Stomach (tissue), 4 donors: Measurements from ENCODE around the gene EHD4.

Experiments
- EP300 ChIP-seq: sonication (generic); formaldehyde crosslinking; IDR thresholded peaks from one replicate; pipeline ENCODE4 v1.6.1; 2017; ENCODE audit warnings: antibody characterized with exemption
- POLR2A ChIP-seq, 4 donors: fragments of 450-650 bp; IDR thresholded peaks; one replicate each; pipeline ENCODE4 v1.6.1; 2016; ENCODE audit warnings: antibody characterized with exemption in 4 of 4, control low read depth in 2 of 4, mild to moderate bottlenecking in 1 of 4, moderate library complexity in 1 of 4
- POLR2AphosphoS5 ChIP-seq, 3 donors: sonication (generic); formaldehyde crosslinking; IDR thresholded peaks; one replicate each; pipeline ENCODE4 v1.6.1; 2016; ENCODE audit warnings: antibody characterized with exemption in 3 of 3
- TF ChIP-seq, protein P1 (sequence below), 7 experiments: fragments of 450-650 bp in 4 of 7; fragments of 200-600 bp in 3 of 7; sonication (generic) in 3 of 7; IDR thresholded peaks; one replicate each; pipeline ENCODE4 v1.5.1; 2016 to 2019; ENCODE audit warnings: antibody characterized with exemption in 7 of 7, control low read depth in 2 of 7, mild to moderate bottlenecking in 1 of 7

DNA sequence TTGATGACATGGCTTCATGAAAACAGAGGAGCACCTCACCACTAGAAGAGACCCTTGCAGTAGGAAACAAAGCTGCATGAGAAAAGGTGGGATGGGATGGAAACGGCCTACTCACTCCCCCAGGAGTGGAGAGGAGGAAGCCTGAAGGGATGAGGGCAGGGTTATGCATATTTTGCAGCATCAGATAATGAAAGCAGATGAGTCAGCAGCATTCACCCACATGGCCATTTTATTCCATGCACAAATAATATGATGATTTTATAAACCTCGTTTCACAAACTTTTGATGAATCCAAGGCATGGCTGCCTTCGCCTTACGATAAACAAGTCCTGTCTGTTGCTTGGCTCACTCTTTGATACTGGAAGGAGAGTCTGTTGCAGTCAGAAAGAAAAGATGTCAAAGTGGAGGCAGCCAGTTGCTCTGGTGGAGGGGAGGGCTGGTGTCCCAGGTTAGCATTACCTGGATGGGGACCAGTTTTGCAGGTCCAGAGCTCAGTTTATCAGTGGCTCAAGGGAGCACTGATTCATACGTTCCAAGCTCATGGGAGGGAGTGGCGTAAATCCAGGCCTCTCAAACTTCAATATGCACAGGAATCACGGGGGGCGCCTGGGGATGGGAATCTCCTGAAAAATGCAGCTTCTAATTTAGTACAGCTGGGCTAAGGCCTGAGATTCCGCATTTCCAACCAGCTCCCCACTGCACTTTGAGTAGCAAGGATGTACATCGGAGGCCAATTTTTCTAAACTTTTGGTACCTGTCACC, 9.2 kb upstream of the EHD4 start:
- TF ChIP-seq, protein P1, sequence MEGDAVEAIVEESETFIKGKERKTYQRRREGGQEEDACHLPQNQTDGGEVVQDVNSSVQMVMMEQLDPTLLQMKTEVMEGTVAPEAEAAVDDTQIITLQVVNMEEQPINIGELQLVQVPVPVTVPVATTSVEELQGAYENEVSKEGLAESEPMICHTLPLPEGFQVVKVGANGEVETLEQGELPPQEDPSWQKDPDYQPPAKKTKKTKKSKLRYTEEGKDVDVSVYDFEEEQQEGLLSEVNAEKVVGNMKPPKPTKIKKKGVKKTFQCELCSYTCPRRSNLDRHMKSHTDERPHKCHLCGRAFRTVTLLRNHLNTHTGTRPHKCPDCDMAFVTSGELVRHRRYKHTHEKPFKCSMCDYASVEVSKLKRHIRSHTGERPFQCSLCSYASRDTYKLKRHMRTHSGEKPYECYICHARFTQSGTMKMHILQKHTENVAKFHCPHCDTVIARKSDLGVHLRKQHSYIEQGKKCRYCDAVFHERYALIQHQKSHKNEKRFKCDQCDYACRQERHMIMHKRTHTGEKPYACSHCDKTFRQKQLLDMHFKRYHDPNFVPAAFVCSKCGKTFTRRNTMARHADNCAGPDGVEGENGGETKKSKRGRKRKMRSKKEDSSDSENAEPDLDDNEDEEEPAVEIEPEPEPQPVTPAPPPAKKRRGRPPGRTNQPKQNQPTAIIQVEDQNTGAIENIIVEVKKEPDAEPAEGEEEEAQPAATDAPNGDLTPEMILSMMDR (IDR thresholded peaks at IDR 0.05) = no peak
- TF ChIP-seq POLR2A (IDR thresholded peaks at IDR 0.05) = no peak
- TF ChIP-seq POLR2AphosphoS5 (IDR thresholded peaks at IDR 0.05) = no peak
- TF ChIP-seq EP300 = no peak
